GM21390 (cell line): ENCODE results near the gene NAA40.
"Not testable (repeated sequence)": the region's sequence is repeated elsewhere in the genome, so short reads cannot be mapped to it uniquely, and the experiment has no call there.

Experiments
- ATAC-seq: cut with Tn5 transposase; IDR thresholded peaks from one replicate; pipeline ENCODE4 v1.9.1; 2021; ENCODE audit not compliant: unreplicated experiment

NAA40 gene

DNA sequence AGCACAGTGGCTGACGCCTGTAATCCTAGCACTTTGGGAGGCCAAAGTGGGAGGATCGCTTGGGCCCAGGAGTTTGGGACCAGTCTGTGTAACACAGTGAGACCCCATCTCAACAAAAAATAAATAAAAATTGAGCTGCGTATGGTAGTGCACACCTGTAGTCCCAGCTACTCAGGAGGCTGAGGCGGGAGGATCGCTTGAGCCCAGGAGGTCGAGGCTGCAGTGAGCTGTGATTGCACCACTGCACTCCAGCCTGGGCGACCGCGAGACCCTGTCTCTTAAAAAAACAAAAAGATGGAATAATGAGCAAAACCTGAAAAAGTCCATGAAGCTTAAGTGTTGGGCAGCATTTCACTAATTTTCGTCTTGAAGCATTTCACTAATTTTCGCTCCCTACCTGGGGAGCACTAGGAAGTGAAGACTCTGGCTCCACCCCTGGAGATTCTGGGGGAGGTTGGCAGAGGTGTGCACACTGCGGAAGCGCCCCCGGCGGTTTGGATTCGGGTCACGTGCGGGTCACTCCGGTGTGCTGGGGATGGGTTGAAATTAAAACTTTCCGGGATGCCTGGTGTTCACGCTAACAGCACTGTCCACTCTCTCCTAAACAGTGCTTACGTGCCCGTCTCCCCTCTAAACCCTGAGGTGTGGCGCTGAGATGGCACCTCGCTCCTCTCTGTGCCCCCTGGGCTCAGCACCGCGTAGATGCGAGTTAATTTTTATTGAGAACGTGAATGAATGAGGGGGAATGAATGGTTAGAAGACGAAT, 906 bp upstream of the NAA40 start:
- ATAC-seq, result peak; percentile 18

DNA sequence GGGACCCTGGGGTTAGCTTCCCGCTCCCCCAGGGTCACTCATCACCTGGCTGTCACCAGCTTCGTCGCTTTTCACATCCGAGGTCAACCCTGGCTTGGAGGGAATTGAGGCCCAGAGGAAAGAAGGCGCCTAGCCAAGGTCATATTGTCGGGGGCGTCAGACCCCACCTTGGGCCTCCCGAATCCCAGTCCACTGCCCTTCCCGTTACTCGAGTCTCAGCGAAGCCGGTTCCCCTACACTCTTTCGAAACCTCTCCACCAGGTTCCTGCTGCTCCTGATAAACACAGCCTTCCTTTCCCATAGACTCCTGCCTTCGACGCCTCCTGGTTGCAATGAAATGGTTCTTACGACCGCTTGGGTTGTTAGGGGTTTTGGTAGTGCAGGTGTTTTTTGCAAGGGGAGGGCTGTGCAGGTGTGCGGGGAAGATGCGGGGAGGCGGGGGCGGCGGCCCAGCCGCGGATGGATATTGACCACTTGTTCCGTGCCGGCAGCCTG, 642 bp downstream of the NAA40 start:
- ATAC-seq, result no peak

DNA sequence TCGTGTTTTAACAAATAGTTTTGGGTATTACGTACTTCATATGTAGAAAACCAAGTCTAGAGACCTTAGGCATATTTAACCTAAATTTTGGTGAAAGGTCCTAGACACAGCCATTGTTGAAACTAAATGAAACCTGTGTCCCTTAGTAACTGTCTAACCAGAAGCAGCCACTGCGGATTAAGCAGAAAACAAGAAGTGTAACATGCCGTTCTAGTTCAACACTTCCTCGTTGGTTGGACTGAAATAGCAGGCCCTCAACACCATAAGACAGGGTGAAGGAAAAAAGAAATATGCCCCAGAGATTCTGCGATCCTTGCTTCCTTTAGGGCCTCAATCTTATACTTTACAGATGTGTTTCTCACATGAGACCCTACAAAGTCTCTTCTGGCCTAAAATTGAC, 2.0 kb downstream of the NAA40 start:
- no peak for ATAC-seq

DNA sequence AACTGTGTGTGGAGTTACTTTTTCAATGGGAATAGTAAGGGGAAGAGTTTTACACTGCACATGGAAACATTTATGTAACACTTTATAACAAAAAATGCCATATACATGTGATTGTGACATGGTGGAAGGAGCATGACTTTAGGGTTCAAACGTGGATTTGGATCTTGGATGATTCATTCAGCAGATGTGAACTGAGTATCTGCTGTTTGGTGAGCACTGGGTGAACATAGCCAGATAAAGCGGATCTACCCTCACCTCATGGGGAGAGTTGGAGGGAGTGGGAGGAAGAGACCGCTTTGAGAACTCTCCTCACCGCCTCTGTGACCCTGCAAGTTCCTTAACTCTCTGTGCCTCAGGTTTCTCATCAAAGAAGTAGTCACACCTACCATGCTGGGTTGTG, 3.1 kb downstream of the NAA40 start:
- ATAC-seq, result no peak

DNA sequence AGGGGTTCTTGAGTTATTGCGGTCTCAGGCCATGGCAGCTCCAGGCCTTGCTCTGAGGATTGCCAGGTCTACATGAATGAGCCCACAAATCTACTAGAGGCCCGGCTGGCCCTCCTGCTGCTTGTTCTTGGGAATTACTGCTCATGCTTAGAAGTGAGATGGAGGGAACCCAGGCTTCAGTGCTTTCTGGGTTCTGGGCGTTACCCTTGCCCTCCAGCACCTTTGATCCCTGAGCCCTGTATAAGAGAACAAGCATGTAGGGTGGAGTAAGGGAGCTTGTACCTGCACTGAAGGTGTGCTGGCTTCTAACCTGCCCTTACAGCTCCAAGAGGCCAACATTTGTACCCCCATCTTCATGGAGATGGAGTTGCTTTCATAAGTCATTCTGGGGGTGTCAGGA, 4.0 kb downstream of the NAA40 start:
- ATAC-seq, result no peak

DNA sequence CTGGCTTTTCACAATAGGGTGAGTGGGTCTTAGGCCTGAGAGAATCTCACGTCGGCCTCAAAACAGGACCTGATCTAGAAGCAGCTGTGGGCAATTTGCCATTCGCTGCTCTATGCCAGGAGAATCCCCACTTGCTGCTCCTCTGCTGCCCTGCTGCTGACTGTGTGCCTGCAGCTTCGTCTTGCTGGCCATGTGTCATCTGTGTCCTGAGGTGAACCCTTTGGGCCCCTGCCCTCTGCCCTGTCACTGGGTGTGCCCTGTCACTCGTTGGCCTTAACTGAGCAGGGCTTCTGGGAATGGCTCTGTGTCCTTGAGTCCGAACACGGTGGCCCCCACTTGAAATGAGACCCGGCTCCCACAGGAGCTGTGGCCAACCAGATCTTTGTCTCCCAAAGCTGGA, 6.2 kb downstream of the NAA40 start:
- no peak for ATAC-seq

DNA sequence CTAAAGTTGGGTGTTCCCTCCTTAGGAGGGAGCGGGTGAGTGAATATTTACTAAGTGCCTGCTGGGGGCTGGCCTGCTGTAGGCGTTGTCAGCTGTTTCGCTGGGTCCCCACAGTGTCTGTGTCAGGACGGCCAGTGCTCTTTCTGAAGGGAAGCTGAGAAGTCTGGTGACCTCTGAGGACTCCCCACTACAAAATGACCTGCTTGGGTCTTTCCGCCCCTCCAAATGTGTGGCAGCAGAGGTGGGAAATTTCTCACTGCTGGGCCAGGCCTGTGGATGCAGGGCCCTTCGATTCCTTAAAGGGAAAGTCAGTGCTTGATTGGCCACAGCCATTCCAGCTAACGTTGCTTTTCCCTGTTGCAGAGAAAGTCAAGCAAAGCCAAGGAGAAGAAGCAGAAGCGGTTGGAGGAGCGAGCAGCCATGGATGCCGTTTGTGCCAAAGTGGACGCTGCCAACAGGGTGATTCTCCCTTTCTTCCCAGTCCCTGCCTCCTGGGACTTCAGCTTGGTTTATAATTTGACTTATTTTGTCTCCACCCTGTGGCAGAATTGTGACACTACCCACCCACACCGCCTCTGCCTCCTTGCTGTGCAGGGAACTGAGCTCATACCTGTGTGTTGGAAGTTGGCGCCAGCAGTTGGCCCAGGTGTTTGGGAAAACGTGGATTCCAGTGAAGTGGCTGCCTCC, 6.8 kb downstream of the NAA40 start:
- no peak for ATAC-seq

DNA sequence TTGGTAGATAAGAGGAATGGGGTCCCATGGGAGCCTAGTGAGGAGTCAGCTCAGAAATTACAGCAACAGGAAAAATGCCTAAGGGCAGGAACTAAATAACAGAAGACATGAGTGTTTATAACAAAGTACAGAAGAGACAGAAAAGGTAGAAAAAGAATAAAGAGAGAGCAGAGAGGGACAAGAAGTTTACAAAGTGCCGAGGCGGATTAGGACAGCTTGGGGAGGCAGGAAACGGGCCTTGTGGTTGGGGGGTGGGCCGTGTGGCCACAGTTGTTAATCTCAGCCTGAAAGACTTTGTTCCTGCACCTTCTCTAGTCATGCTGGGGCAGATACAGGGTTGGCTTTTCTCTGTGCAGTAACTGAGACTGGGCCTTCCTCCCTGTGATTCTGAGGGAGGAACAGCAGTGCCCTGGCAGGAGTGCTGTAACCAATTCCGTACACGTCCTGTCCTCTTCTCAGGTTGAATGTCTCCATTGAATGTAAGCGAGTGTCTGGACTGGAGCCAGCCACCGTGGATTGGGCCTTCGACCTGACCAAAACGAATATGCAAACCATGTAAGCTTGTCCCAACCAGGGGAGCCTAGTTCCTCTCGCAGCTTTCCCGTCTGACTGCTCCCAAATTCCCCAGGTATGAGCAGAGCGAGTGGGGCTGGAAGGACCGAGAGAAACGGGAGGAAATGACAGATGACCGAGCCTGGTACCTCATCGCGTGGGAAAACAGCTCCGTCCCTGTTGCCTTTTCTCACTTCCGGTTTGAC, 13.2 kb downstream of the NAA40 start:
- ATAC-seq, result peak; percentile 57

DNA sequence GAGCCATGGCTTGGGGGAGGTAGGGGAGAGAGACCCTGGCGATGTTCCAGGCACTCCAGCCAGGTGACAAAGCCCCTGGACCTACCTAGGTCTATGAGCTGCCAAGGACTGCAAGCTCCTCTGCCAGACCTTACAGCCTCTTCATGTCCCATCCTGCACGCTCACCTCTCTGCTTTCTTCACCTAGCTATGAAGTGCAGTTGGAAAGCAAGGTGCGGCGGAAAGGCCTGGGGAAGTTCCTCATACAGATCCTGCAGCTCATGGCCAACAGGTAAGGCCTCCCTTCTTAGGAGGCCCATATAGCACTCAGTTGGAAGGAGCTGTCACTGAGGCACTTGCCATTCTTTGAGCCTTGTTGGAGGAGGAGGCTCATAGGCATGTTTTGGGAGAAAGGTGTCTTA, 13.8 kb downstream of the NAA40 start:
- ATAC-seq, result no peak

DNA sequence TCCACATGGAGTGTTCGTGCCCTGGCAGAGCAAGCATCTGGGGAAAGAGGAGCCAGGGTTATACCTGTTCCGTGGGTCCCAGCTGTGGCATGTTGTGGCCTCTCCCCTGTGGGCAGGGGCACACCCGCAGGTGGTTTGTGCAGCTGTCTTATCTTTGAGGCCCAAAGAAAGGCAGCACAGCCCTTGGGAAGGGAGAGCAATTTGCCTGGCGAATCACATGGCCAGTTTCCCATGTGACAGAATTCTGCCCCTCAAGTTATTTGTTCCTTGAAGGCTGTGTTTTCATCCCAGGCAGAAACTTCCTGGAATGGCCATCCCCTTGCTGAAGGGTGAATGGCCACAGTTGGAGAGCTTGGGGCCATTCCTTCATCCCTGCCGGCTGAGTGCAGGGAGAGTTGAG, 19.2 kb downstream of the NAA40 start:
- no peak for ATAC-seq

DNA sequence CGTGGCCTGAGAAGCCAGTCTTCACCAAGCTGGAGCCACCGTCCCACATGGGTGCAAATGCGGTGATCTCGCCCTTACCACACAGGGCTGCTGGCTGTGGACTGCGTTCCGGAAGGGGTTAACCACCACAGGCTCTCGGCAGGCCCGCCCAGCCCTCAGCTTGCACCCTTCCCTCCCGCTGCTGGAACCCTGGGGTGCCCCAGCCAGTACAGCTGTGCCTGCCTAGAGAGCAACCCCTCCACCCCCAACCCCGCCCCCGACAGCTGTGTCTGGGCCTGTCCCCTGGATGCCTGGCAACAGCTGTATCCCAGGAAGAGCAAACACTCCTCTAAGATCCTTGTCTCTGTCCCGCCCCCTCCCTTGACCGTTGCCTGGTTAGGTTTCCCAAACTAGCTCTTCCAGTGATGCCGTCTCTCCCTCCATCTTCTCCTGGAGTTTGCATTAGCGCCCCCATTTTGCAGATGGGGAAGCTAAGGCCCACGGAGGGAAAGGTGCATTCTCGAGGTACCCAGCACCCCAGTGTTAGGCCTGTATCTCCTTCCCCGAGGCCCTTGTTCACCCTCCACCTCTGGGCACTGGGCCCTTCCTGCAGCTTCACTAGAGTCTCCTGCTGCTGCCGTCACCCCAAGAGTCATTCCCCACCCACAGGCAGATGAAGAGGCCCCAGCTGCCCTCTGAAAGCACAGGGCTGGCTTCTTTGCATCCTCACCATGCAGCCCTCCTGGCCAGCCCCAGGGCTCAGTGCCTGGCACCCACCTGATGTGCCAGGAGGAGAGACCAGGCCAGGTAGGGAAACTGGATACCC, 23.0 kb downstream of the NAA40 start:
- ATAC-seq, result no peak

DNA sequence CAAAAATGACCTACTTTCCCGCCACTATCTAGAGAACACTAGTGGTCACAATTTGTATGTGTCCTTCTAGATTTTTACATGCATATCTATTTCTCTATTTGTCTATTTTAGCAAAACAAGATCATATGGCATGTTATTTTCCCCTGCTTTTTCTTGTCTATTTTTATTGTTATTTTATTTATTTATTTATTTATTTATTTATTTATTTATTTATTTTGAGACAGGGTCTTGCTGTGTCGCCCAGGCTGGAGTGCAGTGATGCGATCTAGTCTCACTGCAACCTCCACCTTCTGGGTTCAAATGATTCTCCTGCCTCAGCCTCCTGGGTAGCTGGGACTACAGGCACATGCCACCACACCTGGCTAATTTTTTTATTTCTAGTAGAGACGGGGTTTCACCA, 25.1 kb downstream of the NAA40 start:
- ATAC-seq, result not testable (repeated sequence)

DNA sequence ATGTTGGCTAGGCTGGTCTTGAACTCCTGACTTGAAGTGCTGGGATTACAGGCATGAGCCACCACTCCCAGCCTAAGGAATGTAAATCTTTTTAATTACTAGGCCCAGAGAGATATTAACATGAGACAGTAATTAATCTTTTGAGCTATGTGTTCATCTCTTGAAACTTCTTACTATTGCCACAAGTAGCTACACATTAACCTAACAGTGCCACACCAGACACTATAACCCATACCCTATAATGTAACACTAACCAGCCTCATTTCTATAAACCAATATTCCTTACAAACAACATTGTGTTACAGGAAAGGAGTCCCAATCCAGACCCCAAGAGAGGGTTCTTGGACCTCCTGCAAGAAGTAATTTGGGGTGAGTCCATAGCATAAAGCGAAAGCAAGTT, 27.6 kb downstream of the NAA40 start:
- no peak for ATAC-seq

DNA sequence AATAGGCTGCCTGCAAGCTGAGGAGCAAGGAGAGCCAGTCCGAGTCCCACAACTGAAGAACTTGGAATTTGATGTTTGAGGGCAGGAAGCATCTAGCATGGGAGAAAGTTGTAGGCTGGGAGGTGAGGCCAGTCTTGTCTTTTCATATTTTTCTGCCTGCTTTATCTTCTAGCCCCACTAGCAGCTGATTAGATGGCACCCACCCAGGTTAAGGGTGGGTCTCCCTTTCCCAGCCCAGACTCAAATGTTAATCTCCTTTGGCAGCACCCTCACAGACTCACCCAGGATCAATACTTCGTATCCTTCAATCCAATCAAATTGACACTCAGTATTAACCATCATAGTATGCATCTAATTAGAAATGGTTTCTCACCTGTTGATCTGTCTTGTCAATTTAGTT, 30.7 kb downstream of the NAA40 start:
- ATAC-seq, result no peak

DNA sequence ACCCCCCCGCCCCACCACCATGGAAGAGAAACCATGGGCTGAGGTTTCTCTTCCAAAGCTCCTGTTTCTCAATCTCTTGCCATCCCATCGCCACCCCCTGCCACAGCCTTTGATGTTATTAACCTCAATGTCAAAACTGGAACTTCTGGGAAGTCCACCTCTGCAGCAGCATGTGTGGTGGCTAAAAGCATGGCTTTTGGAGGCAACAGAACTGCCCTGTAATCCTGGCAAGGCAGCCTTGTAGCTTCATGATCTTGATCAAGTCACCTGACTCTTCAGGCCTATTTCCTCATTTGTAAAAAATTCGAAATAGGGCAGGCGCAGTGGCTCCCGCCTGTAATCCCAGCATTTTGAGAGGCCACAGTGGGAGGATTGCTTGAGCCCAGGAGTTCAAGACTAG, 32.1 kb downstream of the NAA40 start:
- ATAC-seq, result no peak

DNA sequence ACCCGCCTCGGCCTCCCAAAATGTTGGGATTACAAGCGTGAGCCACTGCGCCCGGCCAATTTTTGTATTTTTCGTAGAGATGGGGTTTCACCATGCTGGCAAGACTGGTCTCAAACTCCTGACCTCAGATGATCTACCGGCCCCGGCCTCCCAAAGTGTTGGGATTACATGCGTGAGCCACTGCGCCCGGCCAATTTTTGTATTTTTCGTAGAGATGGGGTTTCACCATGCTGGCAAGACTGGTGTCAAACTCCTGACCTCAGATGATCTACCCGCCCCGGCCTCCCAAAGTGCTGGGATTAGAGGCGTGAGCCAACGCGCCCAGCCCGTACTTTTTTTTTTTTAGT, 35.1 kb downstream of the NAA40 start:
- ATAC-seq, result not testable (repeated sequence)

DNA sequence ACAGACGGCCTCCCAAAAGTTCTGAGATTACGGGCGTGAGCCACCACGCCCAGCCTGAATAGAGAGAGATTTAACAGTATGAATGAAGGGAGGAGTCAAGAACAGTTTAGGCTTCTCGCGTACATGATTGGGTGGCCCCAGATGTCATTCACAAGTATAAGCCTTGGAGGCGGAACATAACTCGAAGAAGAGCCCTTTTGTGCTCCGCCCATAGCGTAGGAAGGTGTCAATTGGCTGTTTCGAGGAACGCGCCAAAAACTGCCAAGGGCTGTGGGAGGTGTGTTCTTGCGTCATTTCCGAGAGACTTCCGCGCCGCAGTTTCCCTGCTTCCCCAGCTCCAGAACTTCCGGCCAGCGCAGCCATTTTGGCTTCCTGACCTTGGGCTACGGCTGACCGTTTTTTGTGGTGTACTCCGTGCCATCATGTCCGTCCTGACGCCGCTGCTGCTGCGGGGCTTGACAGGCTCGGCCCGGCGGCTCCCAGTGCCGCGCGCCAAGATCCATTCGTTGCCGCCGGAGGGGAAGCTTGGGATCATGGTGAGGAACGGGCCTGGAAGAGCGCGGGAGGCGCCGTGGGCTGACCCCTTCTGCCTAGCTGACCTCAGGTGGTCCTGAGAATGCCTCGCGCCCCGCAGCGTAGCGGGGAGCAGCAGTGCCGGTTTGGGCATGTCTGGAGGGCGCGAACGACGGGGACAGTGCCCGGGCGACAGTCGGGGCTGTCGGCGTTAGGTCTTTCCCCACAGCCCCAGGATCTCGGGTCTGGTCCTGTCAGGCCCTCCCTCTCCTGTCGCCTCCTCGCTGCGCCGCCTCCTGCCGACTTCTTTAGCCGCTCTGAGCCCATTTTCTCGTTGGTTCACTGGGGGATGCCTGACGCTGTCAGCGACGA, 35.7 kb downstream of the NAA40 start, which contains the start of gene COX8A:
COX8A (plus strand) TSS at position 362 of the 885 bp plus-strand sequence; CDS start at position 423, 61 bp downstream.
- peak; percentile 95 for ATAC-seq

DNA sequence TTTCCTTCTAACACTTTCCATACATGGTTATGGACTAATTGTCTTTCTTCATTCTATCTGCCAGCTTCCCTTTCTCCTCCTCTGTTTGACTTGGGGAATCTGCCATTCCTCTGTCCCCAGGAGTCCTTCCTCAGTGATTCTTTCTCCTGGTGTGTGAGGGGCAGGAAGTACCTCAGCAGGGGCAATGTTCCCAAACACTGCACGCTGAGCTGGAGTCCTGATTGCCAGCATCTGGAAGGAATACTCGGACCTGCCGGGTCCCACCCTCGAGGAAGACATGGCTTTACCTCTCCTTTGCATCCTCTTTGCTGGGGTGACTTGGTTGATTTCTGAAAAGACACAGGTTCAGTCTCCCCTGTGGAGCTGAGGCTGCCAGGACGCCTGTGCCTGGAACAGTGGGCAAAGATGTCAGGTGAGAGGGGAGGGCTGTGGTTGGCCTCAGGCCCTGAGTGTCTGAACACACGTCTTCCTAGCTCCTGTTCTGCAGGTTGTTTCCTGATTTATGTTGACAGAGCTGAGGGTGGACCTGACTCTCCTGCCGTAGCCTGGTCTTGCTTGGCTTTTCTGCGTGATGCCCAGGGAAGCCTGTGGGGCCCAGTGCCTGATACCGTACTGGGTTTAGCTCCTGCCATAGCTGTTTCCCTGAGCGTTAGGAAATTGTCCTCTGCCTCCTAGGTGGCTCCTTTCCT, 39.9 kb downstream of the NAA40 start:
- no peak for ATAC-seq

DNA sequence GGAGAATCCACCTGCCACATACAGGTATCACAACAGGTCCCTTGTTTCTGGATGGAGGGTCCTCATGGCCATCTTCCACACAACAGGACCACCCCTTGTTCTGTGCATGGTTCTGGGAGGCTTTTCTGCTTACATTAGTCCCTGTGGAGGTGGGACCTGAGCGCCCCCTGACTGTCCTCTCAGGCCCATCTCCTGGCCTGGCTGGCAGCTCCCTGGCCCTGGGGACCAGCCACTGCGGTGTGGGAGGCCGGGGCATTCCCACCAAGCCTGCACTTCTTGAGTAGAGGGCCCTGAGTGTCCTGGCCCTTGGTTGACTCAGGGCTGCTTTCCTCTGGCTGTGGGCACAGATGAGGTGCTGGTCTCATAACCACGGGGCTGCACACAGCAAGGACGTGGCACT, 40.6 kb downstream of the NAA40 start:
- no peak for ATAC-seq

DNA sequence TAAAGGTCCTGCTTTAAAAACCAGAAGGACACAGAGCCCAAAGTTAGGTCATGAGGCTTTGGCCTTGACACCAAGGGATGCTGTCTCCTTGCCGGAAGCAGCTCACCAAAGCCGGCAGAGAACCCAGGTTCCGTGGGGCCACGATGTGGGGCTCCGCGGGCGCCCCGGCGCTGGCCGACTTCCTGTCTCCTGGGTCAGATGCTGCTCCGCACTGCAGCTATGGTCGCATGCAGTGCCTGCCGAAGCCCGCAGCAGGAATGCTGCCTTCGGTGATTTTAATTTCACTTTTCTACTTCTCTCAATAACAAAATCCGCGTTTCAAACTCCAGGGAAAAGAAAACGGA, 47.0 kb downstream of the NAA40 start:
- ATAC-seq, result peak; percentile 47
